HepG2 (cell line): Measurements from ENCODE around the gene KLHL36. TPM values are rescaled to one million over a fixed set of nuclear protein-coding genes. Genes with fewer than 3 reads are reported as not detected.

ENCODE experiments used
- CENPT ChIP-seq: sonication (generic); formaldehyde crosslinking; IDR thresholded peaks from 2 replicates; pipeline ENCODE4 v1.8.0; 2022; ENCODE audit warnings: low read depth, mild to moderate bottlenecking, moderate library complexity, missing genetic modification reagents
- DPF2 ChIP-seq: sonication (generic); formaldehyde crosslinking; IDR thresholded peaks from 2 replicates; pipeline ENCODE4 v1.4.0; 2020; ENCODE audit warnings: mild to moderate bottlenecking, low read depth, missing genetic modification reagents, borderline replicate concordance
- HNRNPL ChIP-seq: fragments of 200-400 bp; formaldehyde crosslinking; IDR thresholded peaks from 2 replicates; pipeline ENCODE4 v1.6.1; 2017; ENCODE audit warnings: mild to moderate bottlenecking, low read depth, low read length
- HNRNPUL1 ChIP-seq: fragments of 200-400 bp; formaldehyde crosslinking; IDR thresholded peaks from 2 replicates; pipeline ENCODE4 v1.6.1; 2017; ENCODE audit warnings: low read depth, mild to moderate bottlenecking, low read length, moderate library complexity
- KLF9 ChIP-seq: IDR thresholded peaks from 2 replicates; pipeline ENCODE4 v1.6.1; 2016; ENCODE audit warnings: low read depth
- MIER2 ChIP-seq: IDR thresholded peaks from 2 replicates; pipeline ENCODE4 v1.6.1; 2016; ENCODE audit warnings: missing biosample characterization, missing genetic modification reagents
- MYNN ChIP-seq: sonication (generic); formaldehyde crosslinking; IDR thresholded peaks from 2 replicates; pipeline ENCODE4 v1.4.0; 2020; ENCODE audit warnings: mild to moderate bottlenecking, low read depth, missing genetic modification reagents
- NFKB2 ChIP-seq: sonication (generic); formaldehyde crosslinking; IDR thresholded peaks from 2 replicates; pipeline ENCODE4 v1.4.0; 2020; ENCODE audit warnings: missing genetic modification reagents, borderline replicate concordance
- PAX8 ChIP-seq: sonication (generic); formaldehyde crosslinking; IDR thresholded peaks from 2 replicates; pipeline ENCODE4 v1.8.0; 2022; ENCODE audit warnings: mild to moderate bottlenecking, missing genetic modification reagents, borderline replicate concordance
- PHF21A ChIP-seq: sonication (generic); formaldehyde crosslinking; IDR thresholded peaks from 2 replicates; pipeline ENCODE4 v1.5.0; 2020; ENCODE audit warnings: mild to moderate bottlenecking, missing genetic modification reagents
- SIX1 ChIP-seq: sonication (generic); formaldehyde crosslinking; IDR thresholded peaks from 2 replicates; pipeline ENCODE4 v1.4.0; 2020; ENCODE audit warnings: missing genetic modification reagents, borderline replicate concordance
- SOX5 ChIP-seq: IDR thresholded peaks from 2 replicates; pipeline ENCODE4 v1.6.1; 2016; ENCODE audit warnings: borderline replicate concordance
- TBX2 ChIP-seq: sonication (generic); formaldehyde crosslinking; IDR thresholded peaks from 2 replicates; pipeline ENCODE4 v1.5.0; 2020; ENCODE audit warnings: missing genetic modification reagents, mild to moderate bottlenecking, borderline replicate concordance
- ZMAT3 ChIP-seq: sonication (generic); formaldehyde crosslinking; conservative IDR thresholded peaks from 2 replicates; pipeline ENCODE4 v1.7.0; 2021; ENCODE audit warnings: missing genetic modification reagents
- ZNF101 ChIP-seq: sonication (generic); formaldehyde crosslinking; IDR thresholded peaks from 2 replicates; pipeline ENCODE4 v1.4.0; 2020; ENCODE audit warnings: mild to moderate bottlenecking, low read depth, missing genetic modification reagents, borderline replicate concordance
- ZNF124 ChIP-seq: sonication (generic); formaldehyde crosslinking; IDR thresholded peaks from 2 replicates; pipeline ENCODE4 v1.4.0; 2020; ENCODE audit warnings: missing genetic modification reagents
- ZNF160 ChIP-seq: sonication (generic); formaldehyde crosslinking; IDR thresholded peaks from 2 replicates; pipeline ENCODE4 v1.8.0; 2022; ENCODE audit warnings: mild to moderate bottlenecking, inconsistent platforms, missing genetic modification reagents
- ZNF3 ChIP-seq: IDR thresholded peaks from 2 replicates; pipeline ENCODE4 v1.7.0; 2017; ENCODE audit warnings: inconsistent platforms
- ZNF629 ChIP-seq: sonication (generic); formaldehyde crosslinking; conservative IDR thresholded peaks from 2 replicates; pipeline ENCODE4 v1.5.0; 2020; ENCODE audit warnings: missing genetic modification reagents
- ZNF710 ChIP-seq: sonication (generic); formaldehyde crosslinking; IDR thresholded peaks from 2 replicates; pipeline ENCODE4 v1.5.0; 2020; ENCODE audit warnings: mild to moderate bottlenecking, missing genetic modification reagents, borderline replicate concordance
- ZNF790 ChIP-seq: sonication (generic); formaldehyde crosslinking; IDR thresholded peaks from 2 replicates; pipeline ENCODE4 v1.8.0; 2022; ENCODE audit warnings: missing genetic modification reagents, mild to moderate bottlenecking, borderline replicate concordance
- polyA plus RNA-seq, 8 experiments: library from polyadenylated mRNA; depleted of rRNA in 3 of 8; stranded (reverse) in 7 of 8; unstranded in 1 of 8; fragments of >200 nt; fragmentation: Illumina TruSeq in 4 of 8; extraction: Trizol in 4 of 8; gene quantifications; 2 replicates each; pipeline versions ENCODE4 v1.2.1 to v1.2.3, GENCODE V29; 2011 to 2016; ENCODE audit warnings: low read depth in 4 of 8, missing spikeins in 1 of 8, mixed read lengths in 1 of 8; ENCODE audit not compliant: insufficient read depth in 1 of 8
- total RNA-seq, 5 experiments: library from RNA; depleted of rRNA; stranded (reverse); fragments of >200 nt; fragmentation: Illumina TruSeq; extraction: Trizol; gene quantifications; 2 replicates each; pipeline ENCODE4 v1.2.3, GENCODE V29; 2016; ENCODE audit warnings: low read depth in 1 of 5
- TF ChIP-seq, protein P1 (sequence below): sonication (generic); formaldehyde crosslinking; conservative IDR thresholded peaks from 2 replicates; pipeline ENCODE4 v1.4.0; 2020; ENCODE audit warnings: mild to moderate bottlenecking, missing genetic modification reagents, moderate library complexity
- TF ChIP-seq, protein P2 (sequence below): sonication (generic); formaldehyde crosslinking; conservative IDR thresholded peaks from 2 replicates; pipeline ENCODE4 v1.4.0; 2020; ENCODE audit warnings: missing genetic modification reagents

KLHL36 gene
- total and polyA plus RNA-seq, 2 of the 13 experiments (the other 11 are each of a cell fraction or from before 2014, with no cell fraction given): 24.3 to 26.0 TPM

GRCh38 chr16:84699712-84700445 lies 51.6 kb downstream of the KLHL36 start, which contains the start of gene USP10 (continued):
- TF ChIP-seq, protein P1, sequence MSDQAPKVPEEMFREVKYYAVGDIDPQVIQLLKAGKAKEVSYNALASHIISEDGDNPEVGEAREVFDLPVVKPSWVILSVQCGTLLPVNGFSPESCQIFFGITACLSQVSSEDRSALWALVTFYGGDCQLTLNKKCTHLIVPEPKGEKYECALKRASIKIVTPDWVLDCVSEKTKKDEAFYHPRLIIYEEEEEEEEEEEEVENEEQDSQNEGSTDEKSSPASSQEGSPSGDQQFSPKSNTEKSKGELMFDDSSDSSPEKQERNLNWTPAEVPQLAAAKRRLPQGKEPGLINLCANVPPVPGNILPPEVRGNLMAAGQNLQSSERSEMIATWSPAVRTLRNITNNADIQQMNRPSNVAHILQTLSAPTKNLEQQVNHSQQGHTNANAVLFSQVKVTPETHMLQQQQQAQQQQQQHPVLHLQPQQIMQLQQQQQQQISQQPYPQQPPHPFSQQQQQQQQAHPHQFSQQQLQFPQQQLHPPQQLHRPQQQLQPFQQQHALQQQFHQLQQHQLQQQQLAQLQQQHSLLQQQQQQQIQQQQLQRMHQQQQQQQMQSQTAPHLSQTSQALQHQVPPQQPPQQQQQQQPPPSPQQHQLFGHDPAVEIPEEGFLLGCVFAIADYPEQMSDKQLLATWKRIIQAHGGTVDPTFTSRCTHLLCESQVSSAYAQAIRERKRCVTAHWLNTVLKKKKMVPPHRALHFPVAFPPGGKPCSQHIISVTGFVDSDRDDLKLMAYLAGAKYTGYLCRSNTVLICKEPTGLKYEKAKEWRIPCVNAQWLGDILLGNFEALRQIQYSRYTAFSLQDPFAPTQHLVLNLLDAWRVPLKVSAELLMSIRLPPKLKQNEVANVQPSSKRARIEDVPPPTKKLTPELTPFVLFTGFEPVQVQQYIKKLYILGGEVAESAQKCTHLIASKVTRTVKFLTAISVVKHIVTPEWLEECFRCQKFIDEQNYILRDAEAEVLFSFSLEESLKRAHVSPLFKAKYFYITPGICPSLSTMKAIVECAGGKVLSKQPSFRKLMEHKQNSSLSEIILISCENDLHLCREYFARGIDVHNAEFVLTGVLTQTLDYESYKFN: peak; percentile 65; the same call in 1 of the 2 replicates
- TF ChIP-seq ZNF160: no peak; the same call in 1 of the 2 replicates
- peak; percentile 85 for TF ChIP-seq ZNF710 (CRISPR knock-in tag)
- no peak; the same call in 1 of the 2 replicates for TF ChIP-seq KLF9
- TF ChIP-seq MIER2 (CRISPR knock-in tag): no peak
- peak; percentile 86; the same call in 1 of the 2 replicates for TF ChIP-seq ZNF124 (CRISPR knock-in tag)
- TF ChIP-seq HNRNPUL1: no peak
- TF ChIP-seq ZNF3 (CRISPR knock-in tag): no peak
- TF ChIP-seq PAX8: no peak
- no peak for TF ChIP-seq ZNF101 (CRISPR knock-in tag)
- TF ChIP-seq SIX1 (CRISPR knock-in tag): no peak
- TF ChIP-seq PHF21A (CRISPR knock-in tag): no peak
- TF ChIP-seq MYNN (CRISPR knock-in tag): no peak
- peak; percentile 10 for TF ChIP-seq TBX2
- peak; percentile 39; the same call in 1 of the 2 replicates for TF ChIP-seq ZNF629 (CRISPR knock-in tag)
- TF ChIP-seq NFKB2 (CRISPR knock-in tag): peak; percentile 89; the same call in 1 of the 2 replicates
- peak; percentile 81; the same call in 1 of the 2 replicates for TF ChIP-seq ZMAT3
- TF ChIP-seq ZNF790 (CRISPR knock-in tag): no peak
- no peak for TF ChIP-seq CENPT (CRISPR knock-in tag)
- peak; percentile 70; the same call in 1 of the 2 replicates for TF ChIP-seq HNRNPL
- TF ChIP-seq, protein P2, sequence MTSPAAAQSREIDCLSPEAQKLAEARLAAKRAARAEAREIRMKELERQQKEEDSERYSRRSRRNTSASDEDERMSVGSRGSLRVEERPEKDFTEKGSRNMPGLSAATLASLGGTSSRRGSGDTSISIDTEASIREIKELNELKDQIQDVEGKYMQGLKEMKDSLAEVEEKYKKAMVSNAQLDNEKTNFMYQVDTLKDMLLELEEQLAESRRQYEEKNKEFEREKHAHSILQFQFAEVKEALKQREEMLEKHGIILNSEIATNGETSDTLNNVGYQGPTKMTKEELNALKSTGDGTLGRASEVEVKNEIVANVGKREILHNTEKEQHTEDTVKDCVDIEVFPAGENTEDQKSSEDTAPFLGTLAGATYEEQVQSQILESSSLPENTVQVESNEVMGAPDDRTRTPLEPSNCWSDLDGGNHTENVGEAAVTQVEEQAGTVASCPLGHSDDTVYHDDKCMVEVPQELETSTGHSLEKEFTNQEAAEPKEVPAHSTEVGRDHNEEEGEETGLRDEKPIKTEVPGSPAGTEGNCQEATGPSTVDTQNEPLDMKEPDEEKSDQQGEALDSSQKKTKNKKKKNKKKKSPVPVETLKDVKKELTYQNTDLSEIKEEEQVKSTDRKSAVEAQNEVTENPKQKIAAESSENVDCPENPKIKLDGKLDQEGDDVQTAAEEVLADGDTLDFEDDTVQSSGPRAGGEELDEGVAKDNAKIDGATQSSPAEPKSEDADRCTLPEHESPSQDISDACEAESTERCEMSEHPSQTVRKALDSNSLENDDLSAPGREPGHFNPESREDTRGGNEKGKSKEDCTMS (CRISPR knock-in tag): no peak
- TF ChIP-seq SOX5 (CRISPR knock-in tag): peak; percentile 25; the same call in 1 of the 2 replicates
- TF ChIP-seq DPF2 (CRISPR knock-in tag): no peak
